Progenitor cell of endocrine pancreas (in vitro differentiated cells): ENCODE measurements around the gene SRSF8. TPM values are rescaled to one million over a fixed set of nuclear protein-coding genes. Genes with fewer than 3 reads are reported as not detected.

Experiments used
- DNase-seq: peaks from one replicate; pipeline ENCODE4 v3.0.0; 2021; ENCODE audit warnings: low spot score; ENCODE audit not compliant: unreplicated experiment
- H3K27ac Mint-ChIP-seq: 2 replicates; pipeline ENCODE4 v1.8.0; 2021; ENCODE audit warnings: mild to moderate bottlenecking, moderate library complexity, mixed read lengths
- H3K27me3 Mint-ChIP-seq: 2 replicates; pipeline ENCODE4 v1.8.0; 2021; ENCODE audit warnings: mixed read lengths
- H3K36me3 Mint-ChIP-seq: 2 replicates; pipeline ENCODE4 v1.8.0; 2022; ENCODE audit warnings: mixed read lengths; ENCODE audit not compliant: insufficient read depth
- H3K4me1 Mint-ChIP-seq: 2 replicates; pipeline ENCODE4 v1.8.0; 2021; ENCODE audit warnings: low read depth, mixed read lengths
- H3K4me3 Mint-ChIP-seq: 2 replicates; pipeline ENCODE4 v1.8.0; 2021; ENCODE audit warnings: low read depth, mild to moderate bottlenecking, moderate library complexity, mixed read lengths
- H3K9me3 Mint-ChIP-seq: 2 replicates; pipeline ENCODE4 v1.8.0; 2021; ENCODE audit warnings: low read depth, mixed read lengths
- total RNA-seq: library from RNA; stranded (reverse); gene quantifications from 2 replicates; pipeline ENCODE4 v1.2.1, GENCODE V29; 2021
- TF ChIP-seq, protein P1 (sequence below): fragments of 200-600 bp; sonication (generic); IDR thresholded peaks from one replicate; pipeline ENCODE4 v1.5.0; 2021; ENCODE audit warnings: antibody characterized with exemption, mild to moderate bottlenecking; ENCODE audit not compliant: unreplicated experiment

The SRSF8 gene
- total RNA-seq, 1 donor from 2014 or later, result 43.4 TPM

DNA sequence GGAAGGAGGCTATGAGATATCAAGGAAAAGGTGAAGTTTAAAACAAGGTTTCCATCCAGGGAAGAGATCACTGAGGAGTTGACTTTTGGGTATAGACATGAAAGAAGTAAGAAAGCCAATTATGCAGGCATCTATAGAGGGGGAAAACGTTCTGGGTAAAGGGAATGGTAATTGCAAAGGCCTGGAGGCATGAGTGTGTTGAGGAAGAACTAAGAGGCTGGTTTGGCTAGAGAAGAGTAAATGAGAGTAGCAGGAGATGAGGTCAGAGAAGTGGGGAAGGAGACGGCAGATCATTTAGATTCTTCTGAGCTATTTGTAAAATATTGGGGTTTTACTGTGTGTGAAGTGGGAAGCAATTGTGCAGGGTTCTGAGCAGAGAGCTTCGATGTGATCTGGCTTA is 30.5 kb downstream of the SRSF8 start:
- Mint-ChIP-seq H3K36me3 (no peaks in the 10 kb centered on the region), H3K27ac (no peak overlapping the region), H3K9me3 (no peaks in the 10 kb centered on the region), H3K4me1 (peaks cover 4% of the 10 kb centered on the region), H3K4me3 (no peak overlapping the region), H3K27me3 (peaks cover 35% of the 10 kb centered on the region)
- TF ChIP-seq, protein P1, sequence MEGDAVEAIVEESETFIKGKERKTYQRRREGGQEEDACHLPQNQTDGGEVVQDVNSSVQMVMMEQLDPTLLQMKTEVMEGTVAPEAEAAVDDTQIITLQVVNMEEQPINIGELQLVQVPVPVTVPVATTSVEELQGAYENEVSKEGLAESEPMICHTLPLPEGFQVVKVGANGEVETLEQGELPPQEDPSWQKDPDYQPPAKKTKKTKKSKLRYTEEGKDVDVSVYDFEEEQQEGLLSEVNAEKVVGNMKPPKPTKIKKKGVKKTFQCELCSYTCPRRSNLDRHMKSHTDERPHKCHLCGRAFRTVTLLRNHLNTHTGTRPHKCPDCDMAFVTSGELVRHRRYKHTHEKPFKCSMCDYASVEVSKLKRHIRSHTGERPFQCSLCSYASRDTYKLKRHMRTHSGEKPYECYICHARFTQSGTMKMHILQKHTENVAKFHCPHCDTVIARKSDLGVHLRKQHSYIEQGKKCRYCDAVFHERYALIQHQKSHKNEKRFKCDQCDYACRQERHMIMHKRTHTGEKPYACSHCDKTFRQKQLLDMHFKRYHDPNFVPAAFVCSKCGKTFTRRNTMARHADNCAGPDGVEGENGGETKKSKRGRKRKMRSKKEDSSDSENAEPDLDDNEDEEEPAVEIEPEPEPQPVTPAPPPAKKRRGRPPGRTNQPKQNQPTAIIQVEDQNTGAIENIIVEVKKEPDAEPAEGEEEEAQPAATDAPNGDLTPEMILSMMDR, result no peak
- no peak for DNase-seq

DNA sequence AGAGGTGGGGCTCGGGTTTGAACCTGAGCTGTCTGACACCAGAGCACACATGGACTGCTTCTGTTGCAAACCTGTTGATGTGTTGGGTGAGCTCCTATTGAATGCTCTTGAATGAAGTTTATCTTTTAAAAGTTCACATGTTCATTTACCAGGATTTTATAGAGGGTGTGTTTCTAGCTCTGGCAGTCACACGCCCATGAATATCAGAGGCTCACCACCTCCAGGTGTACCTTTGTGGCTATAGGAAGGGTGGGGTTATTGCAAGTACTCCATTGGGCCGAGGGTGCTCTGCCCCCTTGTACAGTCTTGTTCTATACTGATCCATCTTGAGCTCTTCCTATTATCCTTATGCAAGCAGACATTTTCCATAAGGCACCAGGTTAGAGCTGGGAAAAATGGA is 32.1 kb downstream of the SRSF8 start:
- H3K4me1 Mint-ChIP-seq, result no peaks in the 10 kb centered on the region
- no peak overlapping the region for H3K4me3 Mint-ChIP-seq
- TF ChIP-seq, protein P1, result no peak
- H3K27me3 Mint-ChIP-seq, result peaks cover 26% of the 10 kb centered on the region
- no peaks in the 10 kb centered on the region for H3K36me3 Mint-ChIP-seq
- no peaks in the 10 kb centered on the region for H3K9me3 Mint-ChIP-seq
- no peak overlapping the region for H3K27ac Mint-ChIP-seq
- no peak for DNase-seq

DNA sequence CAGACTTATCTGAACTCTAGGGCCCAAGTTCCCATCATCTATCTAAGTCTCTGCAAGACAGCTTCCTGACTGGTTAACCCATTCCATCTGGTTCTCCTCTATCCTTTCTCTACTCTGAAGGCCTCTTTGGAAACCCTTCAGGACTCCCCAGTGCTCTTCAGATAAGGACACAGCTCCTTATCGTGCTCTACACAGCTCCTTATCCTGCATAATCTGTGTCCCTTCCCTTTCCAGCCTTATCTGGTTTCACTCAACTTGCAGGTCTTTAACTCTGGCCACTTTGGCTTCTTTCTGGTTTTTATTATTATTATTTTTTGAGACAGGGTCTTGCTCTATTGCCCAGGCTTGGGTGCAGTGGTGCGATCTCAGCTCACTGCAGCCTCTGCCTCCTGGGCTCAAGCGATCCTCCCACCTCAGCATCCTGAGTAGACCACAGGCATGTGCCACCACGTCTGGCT is 33.5 kb downstream of the SRSF8 start:
- no peak for DNase-seq
- H3K4me3 Mint-ChIP-seq, result no peak overlapping the region
- no peaks in the 10 kb centered on the region for H3K9me3 Mint-ChIP-seq
- no peaks in the 10 kb centered on the region for H3K4me1 Mint-ChIP-seq
- H3K36me3 Mint-ChIP-seq, result no peaks in the 10 kb centered on the region
- TF ChIP-seq, protein P1, result no peak
- H3K27ac Mint-ChIP-seq, result no peak overlapping the region
- H3K27me3 Mint-ChIP-seq, result peaks cover 20% of the 10 kb centered on the region

DNA sequence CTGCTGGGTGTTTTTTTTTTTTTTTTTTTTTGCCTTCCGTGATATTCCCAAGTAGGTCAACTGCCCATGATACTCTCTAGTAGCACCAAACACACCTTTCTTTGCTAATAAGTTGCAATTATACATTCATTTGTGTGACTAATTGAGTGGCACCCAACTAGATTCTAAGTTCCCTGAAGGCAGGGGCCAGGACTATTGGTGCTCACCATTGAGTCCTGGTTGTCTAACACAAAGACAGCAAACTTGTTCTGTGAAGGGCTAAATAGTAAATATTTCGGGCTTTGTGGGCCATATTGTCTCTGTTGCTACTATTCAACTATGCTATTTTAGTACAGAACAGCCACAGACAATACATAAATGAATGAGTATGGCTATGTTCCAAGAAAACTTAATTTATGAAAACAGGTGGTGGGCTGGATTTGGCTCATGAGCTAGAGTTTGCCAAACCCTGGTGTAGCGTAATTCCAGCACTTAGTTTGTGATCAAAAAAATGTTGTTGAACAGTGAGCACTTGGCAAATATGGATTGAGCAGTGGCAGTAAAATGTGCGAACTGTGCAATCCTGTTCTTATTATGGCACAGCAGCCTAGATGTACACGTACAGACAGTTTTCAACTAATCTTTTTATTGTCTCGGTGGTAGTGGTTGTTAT is 34.3 kb downstream of the SRSF8 start:
- H3K36me3 Mint-ChIP-seq, result no peaks in the 10 kb centered on the region

DNA sequence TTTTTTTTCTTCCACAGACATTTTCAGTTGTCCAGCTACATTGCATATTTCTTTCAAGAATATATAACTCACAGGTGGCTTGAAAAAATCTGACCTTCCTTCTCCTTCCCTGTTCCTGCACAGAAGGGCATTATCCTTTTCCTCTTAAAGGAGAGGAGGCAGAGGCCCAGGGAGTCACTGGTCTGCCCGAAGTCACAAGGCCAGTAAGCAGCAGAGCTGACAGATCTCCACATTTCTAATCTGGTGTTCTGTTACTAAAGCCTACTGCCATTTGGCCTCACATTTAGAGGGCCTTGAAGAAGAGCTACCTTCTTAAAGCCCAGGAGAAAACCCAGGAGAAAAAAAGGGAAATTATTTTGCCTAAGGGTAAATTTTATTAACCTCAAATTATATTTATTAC is 35.2 kb downstream of the SRSF8 start:
- DNase-seq, result no peak
- TF ChIP-seq, protein P1, result no peak
- Mint-ChIP-seq H3K27ac (no peak overlapping the region), H3K4me3 (no peak overlapping the region), H3K27me3 (peaks cover 17% of the 10 kb centered on the region), H3K9me3 (no peaks in the 10 kb centered on the region), H3K36me3 (no peaks in the 10 kb centered on the region), H3K4me1 (peaks cover 3% of the 10 kb centered on the region)

More for the DNA sequence above, 34.3 kb downstream of the SRSF8 start:
- DNase-seq, result no peak
- Mint-ChIP-seq H3K9me3 (no peaks in the 10 kb centered on the region), H3K27ac (no peak overlapping the region), H3K27me3 (peaks cover 17% of the 10 kb centered on the region), H3K4me3 (no peak overlapping the region), H3K4me1 (no peaks in the 10 kb centered on the region)
- TF ChIP-seq, protein P1, result no peak
